ENCODE measurements around the gene NHEJ1. TPM values are rescaled to one million over a fixed set of nuclear protein-coding genes. Genes with fewer than 3 reads are reported as not detected.
A peak's percentile ranks its signal among the peaks of the same experiment; 100 is the strongest.

Gene NHEJ1
- total and polyA plus RNA-seq, 2 of the 13 experiments (the other 11 are each of a cell fraction or from before 2014, with no cell fraction given): 30.0 to 30.7 TPM

DNA sequence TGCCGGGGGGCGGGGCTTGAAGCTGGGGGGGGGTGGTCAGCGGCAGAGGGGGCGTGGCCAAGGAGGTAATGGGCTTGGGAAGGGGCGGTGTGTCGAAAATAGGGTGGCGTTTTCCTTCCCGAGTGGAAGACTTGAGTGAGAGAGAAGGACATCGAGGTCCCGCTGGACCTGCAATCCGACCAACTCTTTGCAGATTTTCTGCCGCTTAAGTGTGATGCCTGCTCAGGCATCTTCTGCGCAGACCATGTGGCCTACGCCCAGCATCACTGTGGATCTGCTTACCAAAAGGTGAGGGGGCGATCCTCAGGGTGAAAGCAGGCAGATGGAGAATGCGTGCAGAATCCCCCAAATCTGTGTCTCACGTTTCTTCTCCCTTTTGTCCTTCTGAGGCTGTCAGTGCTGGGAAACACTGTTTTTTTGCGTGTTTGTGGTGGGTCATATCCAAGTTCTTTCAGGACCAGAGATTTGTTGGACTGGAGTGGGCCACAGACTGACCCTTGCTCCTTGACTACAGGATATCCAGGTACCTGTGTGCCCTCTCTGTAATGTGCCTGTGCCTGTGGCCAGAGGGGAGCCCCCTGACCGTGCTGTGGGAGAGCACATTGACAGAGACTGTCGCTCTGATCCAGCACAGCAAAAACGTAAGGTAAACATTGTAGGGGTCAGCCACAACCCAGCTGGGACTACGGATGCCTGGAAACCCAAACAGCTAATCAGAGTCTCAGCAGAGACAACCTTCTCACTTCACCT is 46.7 kb upstream of the NHEJ1 start:
- Histone ChIP-seq H3K27ac (ENCODE audit: extremely low read length, insufficient read depth, low read length) (peak overlapping the region; percentile 95), H4K20me1 (ENCODE audit: insufficient read depth, low read length) (no peaks in the 10 kb centered on the region), H3K4me3 (replicated peaks in 1 of 3; ENCODE audit: insufficient read depth in 1 of 3, low read depth in 2 of 3, low read length in 3 of 3) (peak overlapping the region; percentile 65 to 86 (median 69)), H3K27me3 (ENCODE audit: control insufficient read depth in 1 of 2, insufficient read depth in 2 of 2, low read length in 2 of 2) (no peaks in the 10 kb centered on the region; a peak in 1 of 5 replicates), H3K79me2 (ENCODE audit: insufficient read depth, low read length) (peaks cover 6% of the 10 kb centered on the region), H3K4me1 (ENCODE audit: insufficient read depth, low read length) (peaks cover 54% of the 10 kb centered on the region), H3K4me2 (ENCODE audit: low read depth, low read length) (peak overlapping the region; percentile 100), H2AFZ (ENCODE audit: low read length) (no peak overlapping the region), H3K9ac (ENCODE audit: insufficient read depth, low read depth, low read length) (peak overlapping the region; percentile 86), H3K9me3 (ENCODE audit: low read length) (no peaks in the 10 kb centered on the region), H3K36me3 (replicated peaks in 1 of 2; ENCODE audit: control insufficient read depth in 1 of 2, insufficient read depth in 2 of 2, low read length in 2 of 2) (peaks cover 12 to 27% of the 10 kb centered on the region in 2 experiments)
- CTCF ChIA-PET (ENCODE audit: low intra/inter-chr PET ratio, low total read pairs): interaction anchor here (2.6 kb wide), 1 partner anchor 36 kb away, joined by 8 read pairs; no protein-coding TSS in a partner anchor
- WGBS (ENCODE audit: low lambda C conversion rate): 18% methylated on average over 22 of the region's 22 CpGs
- POLR2A ChIA-PET: interaction anchor here (0.6 to 5.6 kb wide), 25 partner anchors 10 to 181 kb away, joined by 3 to 227 read pairs (median 9); partner anchors contain the start of genes ABCB6, ANKZF1, ATG9A and CNPPD1
- intact Hi-C loops (cut with micrococcal nuclease; ENCODE audit: unreplicated experiment): no loop called here
- in situ Hi-C loops (cut with HindIII; ENCODE audit: extremely low pct_ligation_motif_present, low pct_unique_long_range_greater_than_20kb): loop anchor here (5.0 kb wide), 1 partner anchor 35 kb away; the partner anchor contains the start of gene SLC23A3
- FAIRE-seq (no peak), DNase-seq (ENCODE audit: low spot score) (no peak), ATAC-seq (peak; percentile 21)
- TSS peak; percentile 73 for BruUV-seq (replicated peaks)
- TF ChIP-seq ZNF570 (CRISPR knock-in tag; IDR thresholded peaks at IDR 0.05; ENCODE audit: borderline replicate concordance) (no peak), DMAP1 (CRISPR knock-in tag; IDR thresholded peaks at IDR 0.05) (peak; percentile 3; the same call in 1 of the 2 replicates), FOXA3 (CRISPR knock-in tag; IDR thresholded peaks at IDR 0.05) (0 out of 2 replicates have a peak, but pooled peaks have one; percentile 11), ZNF207 (IDR thresholded peaks at IDR 0.05; ENCODE audit: borderline replicate concordance) (no peak), IRF2 (CRISPR knock-in tag; IDR thresholded peaks at IDR 0.05) (peak; percentile 9; the same call in 1 of the 2 replicates), ZMAT3 (CRISPR knock-in tag; conservative IDR thresholded peaks at IDR 0.05) (0 out of 2 replicates have a peak, but pooled peaks have one; percentile 30), ZSCAN30 (CRISPR knock-in tag; IDR thresholded peaks at IDR 0.05) (no peak), SP5 (CRISPR knock-in tag; IDR thresholded peaks at IDR 0.05; ENCODE audit: borderline replicate concordance, low read depth) (0 out of 2 replicates have a peak, but pooled peaks have one; percentile 4), ZNF333 (CRISPR knock-in tag; IDR thresholded peaks at IDR 0.05; ENCODE audit: borderline replicate concordance) (peak; percentile 40; the same call in 1 of the 2 replicates), MIXL1 (CRISPR knock-in tag; IDR thresholded peaks at IDR 0.05) (no peak), ZNF619 (CRISPR knock-in tag; IDR thresholded peaks at IDR 0.05) (peak; percentile 55), AKAP8 (CRISPR knock-in tag; IDR thresholded peaks at IDR 0.05) (0 out of 2 replicates have a peak, but pooled peaks have one; percentile 13), GATA4 (IDR thresholded peaks at IDR 0.05; ENCODE audit: borderline replicate concordance, low read depth) (no peak), ZNF747 (CRISPR knock-in tag; IDR thresholded peaks at IDR 0.05; ENCODE audit: borderline replicate concordance) (no peak), ZFP36L1 (CRISPR knock-in tag; IDR thresholded peaks at IDR 0.05) (no peak), ZNF367 (CRISPR knock-in tag; IDR thresholded peaks at IDR 0.05; ENCODE audit: borderline replicate concordance) (no peak), NR2F6 (IDR thresholded peaks at IDR 0.05) (no peak), NR2F6 (CRISPR knock-in tag; IDR thresholded peaks at IDR 0.05) (peak; percentile 64)
- TF ChIP-seq, protein P1, sequence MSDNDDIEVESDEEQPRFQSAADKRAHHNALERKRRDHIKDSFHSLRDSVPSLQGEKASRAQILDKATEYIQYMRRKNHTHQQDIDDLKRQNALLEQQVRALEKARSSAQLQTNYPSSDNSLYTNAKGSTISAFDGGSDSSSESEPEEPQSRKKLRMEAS (IDR thresholded peaks at IDR 0.05): peak; percentile 8; the same call in 1 of the 2 replicates
- TF ChIP-seq, protein P2, sequence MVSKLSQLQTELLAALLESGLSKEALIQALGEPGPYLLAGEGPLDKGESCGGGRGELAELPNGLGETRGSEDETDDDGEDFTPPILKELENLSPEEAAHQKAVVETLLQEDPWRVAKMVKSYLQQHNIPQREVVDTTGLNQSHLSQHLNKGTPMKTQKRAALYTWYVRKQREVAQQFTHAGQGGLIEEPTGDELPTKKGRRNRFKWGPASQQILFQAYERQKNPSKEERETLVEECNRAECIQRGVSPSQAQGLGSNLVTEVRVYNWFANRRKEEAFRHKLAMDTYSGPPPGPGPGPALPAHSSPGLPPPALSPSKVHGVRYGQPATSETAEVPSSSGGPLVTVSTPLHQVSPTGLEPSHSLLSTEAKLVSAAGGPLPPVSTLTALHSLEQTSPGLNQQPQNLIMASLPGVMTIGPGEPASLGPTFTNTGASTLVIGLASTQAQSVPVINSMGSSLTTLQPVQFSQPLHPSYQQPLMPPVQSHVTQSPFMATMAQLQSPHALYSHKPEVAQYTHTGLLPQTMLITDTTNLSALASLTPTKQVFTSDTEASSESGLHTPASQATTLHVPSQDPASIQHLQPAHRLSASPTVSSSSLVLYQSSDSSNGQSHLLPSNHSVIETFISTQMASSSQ (IDR thresholded peaks at IDR 0.05; ENCODE audit: low read depth): no peak
- TF ChIP-seq, protein P2 (CRISPR knock-in tag; IDR thresholded peaks at IDR 0.05; ENCODE audit: borderline replicate concordance): 0 out of 2 replicates have a peak, but pooled peaks have one; percentile 6
- TF ChIP-seq, protein P3, sequence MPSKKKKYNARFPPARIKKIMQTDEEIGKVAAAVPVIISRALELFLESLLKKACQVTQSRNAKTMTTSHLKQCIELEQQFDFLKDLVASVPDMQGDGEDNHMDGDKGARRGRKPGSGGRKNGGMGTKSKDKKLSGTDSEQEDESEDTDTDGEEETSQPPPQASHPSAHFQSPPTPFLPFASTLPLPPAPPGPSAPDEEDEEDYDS (CRISPR knock-in tag; IDR thresholded peaks at IDR 0.05): no peak; the same call in 1 of the 2 replicates

All from HepG2 (cell line).